H9 (cell line): ENCODE data around the gene SETD4. TPM values are rescaled to one million over a fixed set of nuclear protein-coding genes. Genes with fewer than 3 reads are reported as not detected.

Source experiments
- DNase-seq: peaks from one replicate; pipeline ENCODE4 v3.0.0-alpha.2; 2017
- H2AFZ ChIP-seq: one replicate; pipeline ENCODE4 v1.6.1; 2013; ENCODE audit warnings: mild to moderate bottlenecking, low read length, control low read depth, moderate library complexity
- H2AK5ac ChIP-seq: 2 replicates; pipeline ENCODE4 v1.6.1; 2013; ENCODE audit warnings: low read length, control low read depth, mixed read lengths; ENCODE audit not compliant: insufficient read length
- H2BK120ac ChIP-seq: one replicate; pipeline ENCODE4 v1.6.1; 2013; ENCODE audit warnings: low read depth, mild to moderate bottlenecking, low read length, control low read depth, inconsistent platforms; ENCODE audit not compliant: poor library complexity, severe bottlenecking
- H2BK12ac ChIP-seq: 2 replicates; pipeline ENCODE4 v1.6.1; 2013; ENCODE audit warnings: low read length, control low read depth, mixed read lengths, low read depth; ENCODE audit not compliant: insufficient read length
- H2BK15ac ChIP-seq: 2 replicates; pipeline ENCODE4 v1.6.1; 2013; ENCODE audit warnings: low read depth, low read length, control low read depth
- H2BK20ac ChIP-seq: one replicate; pipeline ENCODE4 v1.6.1; 2013; ENCODE audit warnings: low read depth, mild to moderate bottlenecking, low read length, control low read depth, inconsistent platforms; ENCODE audit not compliant: poor library complexity, severe bottlenecking
- H2BK5ac ChIP-seq: 2 replicates; pipeline ENCODE4 v1.6.1; 2013; ENCODE audit warnings: low read length, control low read depth, mixed read lengths; ENCODE audit not compliant: insufficient read length
- H3K14ac ChIP-seq: 2 replicates; pipeline ENCODE4 v1.6.1; 2013; ENCODE audit warnings: low read length, control low read depth; ENCODE audit not compliant: insufficient read depth
- H3K18ac ChIP-seq: 2 replicates; pipeline ENCODE4 v1.6.1; 2013; ENCODE audit warnings: low read depth, mild to moderate bottlenecking, mixed read lengths, low read length, control low read depth; ENCODE audit not compliant: insufficient read length
- H3K23ac ChIP-seq: 2 replicates; pipeline ENCODE4 v1.6.1; 2013; ENCODE audit warnings: low read length, control low read depth, mixed read lengths, low read depth; ENCODE audit not compliant: insufficient read length
- H3K23me2 ChIP-seq: 2 replicates; pipeline ENCODE4 v1.6.1; 2013; ENCODE audit warnings: low read depth, mild to moderate bottlenecking, mixed read lengths, low read length, control low read depth; ENCODE audit not compliant: insufficient read length, poor library complexity, severe bottlenecking
- H3K27ac ChIP-seq: 2 replicates; pipeline ENCODE4 v1.5.1; 2013; ENCODE audit warnings: low read length, control low read depth, mixed read lengths, low read depth; ENCODE audit not compliant: insufficient read length
- H3K27me3 ChIP-seq: 2 replicates; pipeline ENCODE4 v1.6.1; 2013; ENCODE audit warnings: low read length, control low read depth, inconsistent platforms; ENCODE audit not compliant: insufficient read depth
- H3K4ac ChIP-seq: 2 replicates; pipeline ENCODE4 v1.6.1; 2013; ENCODE audit warnings: low read depth, mild to moderate bottlenecking, control low read depth, inconsistent platforms, low read length, moderate library complexity
- H3K4me1 ChIP-seq: 2 replicates; pipeline ENCODE4 v1.6.1; 2013; ENCODE audit warnings: low read length, control low read depth, inconsistent platforms; ENCODE audit not compliant: insufficient read depth
- H3K4me2 ChIP-seq: 2 replicates; pipeline ENCODE4 v1.6.1; 2013; ENCODE audit warnings: low read length, control low read depth, mixed read lengths; ENCODE audit not compliant: insufficient read length, insufficient read depth
- H3K56ac ChIP-seq: 2 replicates; pipeline ENCODE4 v1.6.1; 2013; ENCODE audit warnings: low read depth, mild to moderate bottlenecking, mixed read lengths, low read length, control low read depth; ENCODE audit not compliant: insufficient read length
- H3K79me1 ChIP-seq: 2 replicates; pipeline ENCODE4 v1.6.1; 2013; ENCODE audit warnings: low read depth, mild to moderate bottlenecking, moderate library complexity, low read length, control low read depth, inconsistent platforms; ENCODE audit not compliant: insufficient read depth, poor library complexity, severe bottlenecking
- H3K79me2 ChIP-seq: 2 replicates; pipeline ENCODE4 v1.6.1; 2013; ENCODE audit warnings: low read length, control low read depth, inconsistent platforms; ENCODE audit not compliant: insufficient read depth
- H3K9ac ChIP-seq: 2 replicates; pipeline ENCODE4 v1.6.1; 2013; ENCODE audit warnings: low read length, control low read depth, mixed read lengths; ENCODE audit not compliant: insufficient read length; ENCODE audit errors: extremely low read depth
- H3K9me3 ChIP-seq: one replicate; pipeline ENCODE4 v1.6.1; 2013; ENCODE audit warnings: low read depth, low read length, inconsistent platforms; ENCODE audit not compliant: control insufficient read depth
- H3T11ph ChIP-seq: one replicate; pipeline ENCODE4 v1.6.1; 2013; ENCODE audit warnings: mild to moderate bottlenecking, low read length, control low read depth, inconsistent platforms
- H4K20me1 ChIP-seq: one replicate; pipeline ENCODE4 v1.6.1; 2013; ENCODE audit not compliant: control insufficient read depth, insufficient read length, insufficient read depth
- H4K5ac ChIP-seq: 2 replicates; pipeline ENCODE4 v1.6.1; 2013; ENCODE audit warnings: low read depth, mild to moderate bottlenecking, mixed read lengths, low read length, control low read depth; ENCODE audit not compliant: insufficient read length
- H4K8ac ChIP-seq: replicated peaks from 2 replicates; pipeline ENCODE4 v1.6.1; 2013; ENCODE audit warnings: low read length, control low read depth, mixed read lengths, low read depth; ENCODE audit not compliant: insufficient read length
- H4K91ac ChIP-seq: 2 replicates; pipeline ENCODE4 v1.6.1; 2013; ENCODE audit warnings: low read depth, mild to moderate bottlenecking, moderate library complexity, mixed read lengths, low read length, control low read depth; ENCODE audit not compliant: insufficient read length
- H3K27ac Mint-ChIP-seq, 3 experiments: 2 replicates in 2 of 3; 3 replicates in 1 of 3; pipeline ENCODE4 v1.8.0; 2020 to 2021; ENCODE audit warnings: mixed read lengths in 3 of 3, mild to moderate bottlenecking in 1 of 3, moderate library complexity in 1 of 3
- H3K27me3 Mint-ChIP-seq: 2 replicates; pipeline ENCODE4 v1.8.0; 2021; ENCODE audit warnings: low read depth, mild to moderate bottlenecking, moderate library complexity, mixed read lengths
- H3K36me3 Mint-ChIP-seq, 3 experiments: 2 replicates in 2 of 3; 3 replicates in 1 of 3; pipeline ENCODE4 v1.8.0; 2020 to 2021; ENCODE audit warnings: low read depth in 3 of 3, mixed read lengths in 3 of 3; ENCODE audit not compliant: insufficient read depth in 1 of 3
- H3K4me1 Mint-ChIP-seq, 2 experiments: 2 replicates each; pipeline ENCODE4 v1.8.0; 2020; ENCODE audit warnings: mixed read lengths in 2 of 2
- H3K4me3 Mint-ChIP-seq, 2 experiments: 2 replicates in 1 of 2; 3 replicates in 1 of 2; pipeline ENCODE4 v1.8.0; 2020 to 2021; ENCODE audit warnings: mild to moderate bottlenecking in 2 of 2, mixed read lengths in 2 of 2, moderate library complexity in 1 of 2
- H3K9me3 Mint-ChIP-seq, 2 experiments: 2 replicates in 1 of 2; 3 replicates in 1 of 2; pipeline ENCODE4 v1.8.0; 2020; ENCODE audit warnings: mild to moderate bottlenecking in 2 of 2, mixed read lengths in 2 of 2, moderate library complexity in 1 of 2
- WGBS: extraction: QIAGEN DNeasy Blood & Tissue Kit; methylation state at CpG from one replicate; pipeline ENCODE4 v1.1.7; 2013; ENCODE audit warnings: missing lambda C conversion rate, low lambda C conversion rate, mixed read lengths; ENCODE audit not compliant: insufficient read length; ENCODE audit errors: extremely low coverage; 5-methylcytosine and 5-hydroxymethylcytosine counted together
- total RNA-seq: library from RNA; stranded (reverse); gene quantifications from 2 replicates; pipeline ENCODE4 v1.2.1, GENCODE V29; 2021
- TF ChIP-seq, protein P1 (sequence below): fragments of 200-600 bp; sonication (generic); conservative IDR thresholded peaks from 3 replicates; pipeline ENCODE4 v1.8.0; 2021; ENCODE audit warnings: antibody characterized with exemption, mild to moderate bottlenecking

SETD4 gene
- total RNA-seq, 1 experiment from 2014 or later: 52.5 TPM

DNA sequence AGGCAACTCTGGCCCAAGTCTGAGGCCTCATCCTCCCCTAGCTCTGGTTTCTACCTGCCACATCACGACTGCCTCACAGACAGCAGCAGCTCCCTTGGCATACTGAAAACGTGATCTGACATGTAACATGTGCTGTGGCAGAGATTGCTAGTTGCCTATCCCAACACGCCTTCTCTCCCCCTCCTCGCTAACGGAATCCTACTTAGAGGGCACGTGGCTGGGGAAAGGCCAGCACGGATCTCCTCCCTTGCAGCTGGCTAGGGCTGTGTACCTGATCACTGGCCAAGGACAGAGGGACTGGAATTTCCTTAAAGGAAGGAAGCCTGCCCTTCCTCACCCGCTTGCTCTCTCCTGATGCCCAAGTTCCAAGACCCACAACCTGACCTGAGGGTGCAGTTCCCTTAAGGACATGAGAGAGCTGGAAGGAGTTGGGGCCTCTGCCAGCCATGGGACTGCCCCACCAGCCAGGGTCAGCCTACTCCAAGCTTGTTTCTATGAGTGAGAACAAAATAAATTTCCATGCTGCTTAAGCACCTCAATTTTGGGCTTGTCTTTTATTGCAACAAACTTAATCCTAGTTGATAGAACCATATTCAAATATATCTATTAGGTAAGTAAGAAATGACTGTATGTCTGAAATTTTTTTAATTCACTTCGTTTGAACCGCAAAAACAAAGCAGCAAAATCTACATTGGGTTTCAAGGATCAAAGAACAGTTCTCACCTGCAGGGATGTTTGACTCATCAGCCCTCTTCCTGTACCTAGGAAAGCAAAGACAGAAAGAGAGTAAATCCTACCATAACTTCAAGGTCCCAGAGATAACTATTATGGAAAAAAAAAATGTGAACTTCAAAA is 7.2 kb downstream of the SETD4 start:
- Histone ChIP-seq H3K14ac (no peak overlapping the region), H3T11ph (no peak overlapping the region), H2AK5ac (no peak overlapping the region), H3K4me2 (no peak overlapping the region), H3K79me2 (0 out of 2 replicates have a peak, but pooled peaks cover 2% of the 10 kb centered on the region), H3K27ac (no peak overlapping the region), H4K8ac (no peak overlapping the region), H3K23me2 (no peaks in the 10 kb centered on the region), H3K9me3 (no peaks in the 10 kb centered on the region), H4K5ac (no peak overlapping the region), H2AFZ (no peak overlapping the region), H3K27me3 (no peaks in the 10 kb centered on the region), H4K91ac (no peak overlapping the region), H2BK20ac (no peak overlapping the region), H2BK5ac (no peak overlapping the region), H2BK120ac (no peak overlapping the region), H3K18ac (no peak overlapping the region), H3K4me1 (no peaks in the 10 kb centered on the region), H2BK12ac (no peak overlapping the region), H3K56ac (no peak overlapping the region), H3K23ac (no peak overlapping the region), H4K20me1 (no peaks in the 10 kb centered on the region), H2BK15ac (no peak overlapping the region), H3K79me1 (no peaks in the 10 kb centered on the region), H3K9ac (no peak overlapping the region), H3K4ac (no peak overlapping the region)
- Mint-ChIP-seq H3K27me3 (no peaks in the 10 kb centered on the region), H3K9me3 (no peaks in the 10 kb centered on the region), H3K27ac (peak overlapping the region in 1 of 3 experiments; percentile 70; a peak in 1 of 7 replicates), H3K36me3 (peaks cover 74 to 89% (median 87%) of the 10 kb centered on the region in 3 experiments; a peak in 6 of 7 replicates), H3K4me1 (peaks cover 4 to 7% of the 10 kb centered on the region in 2 experiments; a peak in 3 of 4 replicates), H3K4me3 (no peak overlapping the region)
- TF ChIP-seq, protein P1, sequence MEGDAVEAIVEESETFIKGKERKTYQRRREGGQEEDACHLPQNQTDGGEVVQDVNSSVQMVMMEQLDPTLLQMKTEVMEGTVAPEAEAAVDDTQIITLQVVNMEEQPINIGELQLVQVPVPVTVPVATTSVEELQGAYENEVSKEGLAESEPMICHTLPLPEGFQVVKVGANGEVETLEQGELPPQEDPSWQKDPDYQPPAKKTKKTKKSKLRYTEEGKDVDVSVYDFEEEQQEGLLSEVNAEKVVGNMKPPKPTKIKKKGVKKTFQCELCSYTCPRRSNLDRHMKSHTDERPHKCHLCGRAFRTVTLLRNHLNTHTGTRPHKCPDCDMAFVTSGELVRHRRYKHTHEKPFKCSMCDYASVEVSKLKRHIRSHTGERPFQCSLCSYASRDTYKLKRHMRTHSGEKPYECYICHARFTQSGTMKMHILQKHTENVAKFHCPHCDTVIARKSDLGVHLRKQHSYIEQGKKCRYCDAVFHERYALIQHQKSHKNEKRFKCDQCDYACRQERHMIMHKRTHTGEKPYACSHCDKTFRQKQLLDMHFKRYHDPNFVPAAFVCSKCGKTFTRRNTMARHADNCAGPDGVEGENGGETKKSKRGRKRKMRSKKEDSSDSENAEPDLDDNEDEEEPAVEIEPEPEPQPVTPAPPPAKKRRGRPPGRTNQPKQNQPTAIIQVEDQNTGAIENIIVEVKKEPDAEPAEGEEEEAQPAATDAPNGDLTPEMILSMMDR: no peak
- no CpG with 5 or more reads among the region's 10 CpGs for WGBS
- DNase-seq: no peak
